GM23338 (cell line): ENCODE measurements around the gene LILRA6. TPM values are rescaled to one million over a fixed set of nuclear protein-coding genes. Genes with fewer than 3 reads are reported as not detected.

ENCODE experiments used
- ETS1 ChIP-seq: IDR thresholded peaks from 2 replicates; pipeline ENCODE4 v1.6.1; 2016; ENCODE audit warnings: antibody characterized with exemption
- EZH2phosphoT487 ChIP-seq: fragments of 200-600 bp; sonication (generic); IDR thresholded peaks from one replicate; pipeline ENCODE4 v1.8.1; 2018; ENCODE audit warnings: antibody characterized with exemption; ENCODE audit not compliant: unreplicated experiment
- JUNB ChIP-seq: IDR thresholded peaks from one replicate; pipeline ENCODE4 v1.6.1; 2016; ENCODE audit warnings: antibody characterized with exemption; ENCODE audit not compliant: unreplicated experiment
- NANOG ChIP-seq: IDR thresholded peaks from 2 replicates; pipeline ENCODE4 v1.6.1; 2016; ENCODE audit warnings: antibody characterized with exemption, borderline replicate concordance
- POLR2AphosphoS5 ChIP-seq: IDR thresholded peaks from 2 replicates; pipeline ENCODE4 v1.6.1; 2016; ENCODE audit warnings: antibody characterized with exemption, low read depth
- ZNF114 ChIP-seq: fragments of 250-450 bp; sonication (Bioruptor Pico); IDR thresholded peaks from 2 replicates; pipeline ENCODE4 v1.5.0; 2020; ENCODE audit warnings: mild to moderate bottlenecking, moderate library complexity
- ZNF462 ChIP-seq: fragments of 250-450 bp; sonication (Bioruptor Pico); IDR thresholded peaks from 2 replicates; pipeline ENCODE4 v1.5.0; 2020; ENCODE audit warnings: mild to moderate bottlenecking, moderate library complexity
- polyA plus RNA-seq: library from polyadenylated mRNA; unstranded; fragments of >200 nt; fragmentation: Nextera tagmentation; extraction: Ambion mirVana; gene quantifications from 2 replicates; pipeline ENCODE4 v1.2.1, GENCODE V29; 2016
- total RNA-seq: library from RNA; depleted of rRNA; stranded (reverse); fragments of >200 nt; shearing (Covaris generic); gene quantifications from 2 replicates; pipeline ENCODE4 v1.2.3, GENCODE V29; 2014

The LILRA6 gene
- total and polyA plus RNA-seq, 2 experiments from 2014 or later: not detected

- TF ChIP-seq ZNF462 (CRISPR knock-in tag) (no peak), JUNB (no peak), EZH2phosphoT487 (no peak), ETS1 (no peak), ZNF114 (CRISPR knock-in tag) (no peak), NANOG (no peak), POLR2AphosphoS5 (no peak)
Measured at GRCh38 chr19:54256250-54257115, 13.9 kb upstream of the LILRA6 start (continued).
